ENCODE measurements around the gene STEAP4. TPM values are rescaled to one million over a fixed set of nuclear protein-coding genes. Genes with fewer than 3 reads are reported as not detected.

Gene STEAP4
- total and polyA plus RNA-seq, 2 experiments from 2014 or later = not detected

- no peaks in the 10 kb centered on the region for H3F3A ChIP-seq (ENCODE audit: insufficient read depth)
- no peak overlapping the region for H3K4me3 ChIP-seq
- no peak for DNase-seq
- no peaks in the 10 kb centered on the region for H3K9me3 ChIP-seq (ENCODE audit: low read depth)
- no peak overlapping the region for H3K27ac ChIP-seq
- 48 to 64% methylated on average over 1 of the region's 1 CpG for WGBS, 2 experiments (ENCODE audit: low coverage in 1 of 2, low lambda C conversion rate in 2 of 2, missing lambda C conversion rate in 2 of 2)
- H3K79me2 ChIP-seq (ENCODE audit: insufficient read depth) = no peaks in the 10 kb centered on the region
- no peaks in the 10 kb centered on the region for H4K20me1 ChIP-seq (ENCODE audit: insufficient read depth)
- H3K27me3 ChIP-seq (replicated peaks; ENCODE audit: insufficient read depth) = peaks cover 2% of the 10 kb centered on the region
- no peaks in the 10 kb centered on the region for H3K36me3 ChIP-seq (ENCODE audit: low read depth)
- H3K4me1 ChIP-seq (ENCODE audit: insufficient read depth) = no peaks in the 10 kb centered on the region
- TF ChIP-seq EZH2 (IDR thresholded peaks at IDR 0.05; ENCODE audit: insufficient read depth, poor library complexity, severe bottlenecking) = no peak
- no peak for TF ChIP-seq EZH2phosphoT487 (IDR thresholded peaks at IDR 0.05; ENCODE audit: insufficient read depth, low read depth)
- no peak overlapping the region for H3K9ac ChIP-seq
- H3K9me2 ChIP-seq (ENCODE audit: insufficient read depth) = no peaks in the 10 kb centered on the region
- H2AFZ ChIP-seq = no peak overlapping the region
- H3K4me2 ChIP-seq (ENCODE audit: unreplicated experiment) = no peak overlapping the region
- in situ Hi-C loops (cut with MboI) = loop anchor here (25.0 kb wide), 2 partner anchors 1372 to 1872 kb away; no protein-coding TSS in a partner anchor
These were observed 66.8 kb downstream of the STEAP4 start for GRCh38 chr7:88239852-88240251.

GRCh38 chr7:88233828-88234227 lies 72.9 kb downstream of the STEAP4 start:
- Histone ChIP-seq H3K27ac (no peak overlapping the region), H3K79me2 (ENCODE audit: insufficient read depth) (no peaks in the 10 kb centered on the region), H3K4me3 (no peak overlapping the region), H3K4me2 (ENCODE audit: unreplicated experiment) (no peak overlapping the region), H4K20me1 (ENCODE audit: insufficient read depth) (no peaks in the 10 kb centered on the region), H3K9me3 (ENCODE audit: low read depth) (no peaks in the 10 kb centered on the region), H3K36me3 (ENCODE audit: low read depth) (no peaks in the 10 kb centered on the region), H3K4me1 (ENCODE audit: insufficient read depth) (no peaks in the 10 kb centered on the region), H3F3A (ENCODE audit: insufficient read depth) (no peaks in the 10 kb centered on the region), H3K27me3 (replicated peaks; ENCODE audit: insufficient read depth) (peaks cover 4% of the 10 kb centered on the region), H2AFZ (no peak overlapping the region), H3K9ac (no peak overlapping the region), H3K9me2 (ENCODE audit: insufficient read depth) (no peaks in the 10 kb centered on the region)
- no peak for TF ChIP-seq EZH2phosphoT487 (IDR thresholded peaks at IDR 0.05; ENCODE audit: insufficient read depth, low read depth)
- TF ChIP-seq EZH2 (IDR thresholded peaks at IDR 0.05; ENCODE audit: insufficient read depth, poor library complexity, severe bottlenecking) = no peak
- DNase-seq = peak; percentile 3
- in situ Hi-C loops (cut with MboI) = loop anchor here (25.0 kb wide), 2 partner anchors 1378 to 1878 kb away; no protein-coding TSS in a partner anchor

- DNase-seq = no peak
These were observed 76.0 kb downstream of the STEAP4 start for GRCh38 chr7:88230646-88231045.

GRCh38 chr7:88229302-88229995 lies 77.2 kb downstream of the STEAP4 start:
- H3K79me2 ChIP-seq (ENCODE audit: insufficient read depth) = no peaks in the 10 kb centered on the region
- no peak for TF ChIP-seq EZH2phosphoT487 (IDR thresholded peaks at IDR 0.05; ENCODE audit: insufficient read depth, low read depth)
- no peak for TF ChIP-seq EZH2 (IDR thresholded peaks at IDR 0.05; ENCODE audit: insufficient read depth, poor library complexity, severe bottlenecking)
- no peaks in the 10 kb centered on the region for H3K36me3 ChIP-seq (ENCODE audit: low read depth)
- H3K4me3 ChIP-seq = no peak overlapping the region
- WGBS, 2 experiments (ENCODE audit: low coverage in 1 of 2, low lambda C conversion rate in 2 of 2, missing lambda C conversion rate in 2 of 2) = 89 to 91% methylated on average over 4 of the region's 4 CpGs
- H3K27ac ChIP-seq = no peak overlapping the region
- no peaks in the 10 kb centered on the region for H3K9me2 ChIP-seq (ENCODE audit: insufficient read depth)
- H4K20me1 ChIP-seq (ENCODE audit: insufficient read depth) = no peaks in the 10 kb centered on the region
- DNase-seq = no peak
- H2AFZ ChIP-seq = no peak overlapping the region
- no peaks in the 10 kb centered on the region for H3K27me3 ChIP-seq (replicated peaks; ENCODE audit: insufficient read depth)
- H3F3A ChIP-seq (ENCODE audit: insufficient read depth) = peaks cover 13% of the 10 kb centered on the region; the same call in 1 of the 2 replicates
- peaks cover 17% of the 10 kb centered on the region; the same call in 1 of the 2 replicates for H3K4me1 ChIP-seq (ENCODE audit: insufficient read depth)
- in situ Hi-C loops (cut with MboI) = loop anchor here (25.0 kb wide), 2 partner anchors 1383 to 1883 kb away; no protein-coding TSS in a partner anchor
- no peak overlapping the region for H3K9ac ChIP-seq
- H3K9me3 ChIP-seq (ENCODE audit: low read depth) = no peaks in the 10 kb centered on the region
- no peak overlapping the region for H3K4me2 ChIP-seq (ENCODE audit: unreplicated experiment)

More at GRCh38 chr7:88230646-88231045, 76.0 kb downstream of the STEAP4 start:
- no peak overlapping the region for H3K4me2 ChIP-seq (ENCODE audit: unreplicated experiment)
- H3K4me1 ChIP-seq (ENCODE audit: insufficient read depth) = peaks cover 9% of the 10 kb centered on the region; the same call in 1 of the 2 replicates
- no peak overlapping the region for H3K9ac ChIP-seq
- TF ChIP-seq EZH2phosphoT487 (IDR thresholded peaks at IDR 0.05; ENCODE audit: insufficient read depth, low read depth) = no peak
- TF ChIP-seq EZH2 (IDR thresholded peaks at IDR 0.05; ENCODE audit: insufficient read depth, poor library complexity, severe bottlenecking) = no peak
- no peaks in the 10 kb centered on the region for H3K36me3 ChIP-seq (ENCODE audit: low read depth)
- no peaks in the 10 kb centered on the region for H3K9me3 ChIP-seq (ENCODE audit: low read depth)
- 58% methylated on average over 5 of the region's 5 CpGs for WGBS, 2 experiments (ENCODE audit: low coverage in 1 of 2, low lambda C conversion rate in 2 of 2, missing lambda C conversion rate in 2 of 2)
- H3K4me3 ChIP-seq = no peak overlapping the region
- no peak overlapping the region for H2AFZ ChIP-seq
- in situ Hi-C loops (cut with MboI) = loop anchor here (25.0 kb wide), 2 partner anchors 1382 to 1882 kb away; no protein-coding TSS in a partner anchor
- H3K9me2 ChIP-seq (ENCODE audit: insufficient read depth) = no peaks in the 10 kb centered on the region
- H3F3A ChIP-seq (ENCODE audit: insufficient read depth) = 0 out of 2 replicates have a peak, but pooled peaks cover under 1% of the 10 kb centered on the region
- H3K27ac ChIP-seq = no peak overlapping the region
- H3K79me2 ChIP-seq (ENCODE audit: insufficient read depth) = no peaks in the 10 kb centered on the region
- peaks cover 4% of the 10 kb centered on the region; the same call in 1 of the 2 replicates for H3K27me3 ChIP-seq (replicated peaks; ENCODE audit: insufficient read depth)
- no peaks in the 10 kb centered on the region for H4K20me1 ChIP-seq (ENCODE audit: insufficient read depth)
